Measurements from ENCODE around the gene CCNJ. TPM values are rescaled to one million over a fixed set of nuclear protein-coding genes. Genes with fewer than 3 reads are reported as not detected.

CCNJ gene
- total RNA-seq, 5 donors from 2014 or later (not counting 1 experiment from before 2014, with no cell fraction given): 5.6 to 6.1 (median 5.9) TPM

DNA sequence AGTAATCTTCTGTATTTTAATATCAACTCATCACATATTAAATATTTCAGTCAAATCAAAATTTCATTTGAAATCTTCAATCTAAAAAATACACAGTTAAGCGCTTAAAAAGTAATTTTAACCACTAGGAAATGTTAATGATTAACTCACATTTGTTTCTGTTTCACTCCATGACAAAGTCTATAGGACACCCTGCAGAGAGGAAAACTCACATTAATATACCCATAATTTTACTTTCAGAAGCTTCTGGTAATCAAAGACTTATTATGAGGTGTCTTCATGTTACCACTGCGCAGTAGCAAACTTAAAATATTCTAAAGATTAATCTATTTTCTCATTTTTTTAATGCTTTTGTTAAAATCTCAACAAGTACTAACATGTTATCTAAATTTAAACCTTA is 45.7 kb downstream of the CCNJ start:
- peaks cover 0 to 2% (median 0%) of the 10 kb centered on the region in 3 donors for H3K9me3 Mint-ChIP-seq
- peak overlapping the region in 1 of 2 donors; percentile 98 for H3K27ac Mint-ChIP-seq
- Histone ChIP-seq H3K4me1 (ENCODE audit: control insufficient read depth in 1 of 2, extremely low read depth in 1 of 2, insufficient read depth in 2 of 2, low read length in 2 of 2) (peaks cover 2 to 12% of the 10 kb centered on the region in 2 experiments), H3K27ac (ENCODE audit: low read length) (no peak overlapping the region), H3K4me3 (ENCODE audit: control insufficient read depth in 1 of 2, extremely low read depth in 1 of 2, low read length in 1 of 2) (no peak overlapping the region), H3K27me3 (replicated peaks in 1 of 2; ENCODE audit: control insufficient read depth in 2 of 2, extremely low read depth in 1 of 2, insufficient read depth in 2 of 2, low read length in 1 of 2) (peaks cover 6 to 12% of the 10 kb centered on the region in 2 experiments), H3K9me3 (no peaks in the 10 kb centered on the region), H3K36me3 (ENCODE audit: control insufficient read depth in 2 of 2, extremely low read depth in 1 of 2, insufficient read depth in 1 of 2, low read length in 1 of 2) (no peaks in the 10 kb centered on the region)
- ChIA-PET POLR2A (interaction anchor here (0.6 to 2.2 kb wide), 6 partner anchors 14 to 473 kb away, joined by 3 to 18 read pairs (median 4); partner anchors contain the start of gene ZNF518A (in 2 of the 2)), CTCF (interaction anchor here in 1 of 2 donors (1.0 to 2.3 kb wide), 2 partner anchors 41 to 396 kb away, joined by 3 to 9 read pairs; partner anchors contain the start of genes TCTN3 and ZNF518A)
- H3K4me1 Mint-ChIP-seq: peaks cover 11% of the 10 kb centered on the region in 3 donors
- 100% methylated on average over 1 of the region's 2 CpGs for WGBS (ENCODE audit: insufficient coverage)
- DNase-seq (no peak), ATAC-seq (replicated peaks in 1 of 4) (no peak)
- peaks cover 13% of the 10 kb centered on the region for H3K36me3 Mint-ChIP-seq
- peaks cover 23 to 27% of the 10 kb centered on the region in 2 donors for H3K27me3 Mint-ChIP-seq
- peak overlapping the region; percentile 92 to 97 (median 95) for H3K4me3 Mint-ChIP-seq

DNA sequence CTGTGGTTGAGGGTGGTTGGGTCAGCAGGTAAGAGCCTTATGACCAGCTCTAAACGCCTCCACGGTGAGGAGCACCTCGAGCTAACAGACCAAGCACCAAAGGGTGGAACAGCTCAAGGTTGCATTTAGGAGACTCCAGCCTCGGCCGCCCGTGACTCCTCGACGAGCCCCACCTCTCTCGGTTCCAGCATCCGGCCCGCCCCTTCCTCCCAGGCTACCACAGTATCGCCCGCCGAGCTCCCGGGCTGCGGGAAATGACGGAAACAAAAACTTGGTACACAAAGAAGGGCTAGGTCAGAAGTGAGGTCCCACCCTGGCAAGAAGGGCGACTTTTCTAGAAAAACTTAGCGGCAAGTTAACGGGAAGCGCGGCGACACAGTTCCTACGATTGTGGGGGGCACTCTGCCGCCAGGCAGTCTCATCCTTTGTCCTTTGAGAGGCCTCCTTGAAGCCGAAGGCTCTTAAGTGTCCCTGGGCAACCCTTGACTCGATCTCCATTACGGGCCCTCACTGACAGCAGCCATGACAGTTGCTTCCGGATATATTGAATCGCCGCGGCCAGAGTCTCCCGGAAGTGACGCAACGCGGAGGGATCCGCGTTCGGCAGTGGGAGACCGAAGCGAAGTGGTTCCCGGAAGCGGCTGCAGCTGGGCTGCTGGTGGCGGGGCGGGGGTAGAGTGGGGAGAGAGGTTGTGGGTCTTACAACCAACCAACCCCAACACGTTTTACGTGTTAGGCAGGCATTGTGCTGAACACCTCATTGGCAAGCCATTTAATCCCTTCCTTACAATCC is 46.5 kb downstream of the CCNJ start:
- Histone ChIP-seq H3K36me3 (ENCODE audit: control insufficient read depth in 2 of 2, extremely low read depth in 1 of 2, insufficient read depth in 1 of 2, low read length in 1 of 2) (no peaks in the 10 kb centered on the region), H3K27me3 (replicated peaks in 1 of 2; ENCODE audit: control insufficient read depth in 2 of 2, extremely low read depth in 1 of 2, insufficient read depth in 2 of 2, low read length in 1 of 2) (peaks cover 6 to 12% of the 10 kb centered on the region in 2 experiments), H3K4me1 (ENCODE audit: control insufficient read depth in 1 of 2, extremely low read depth in 1 of 2, insufficient read depth in 2 of 2, low read length in 2 of 2) (peaks cover 2 to 12% of the 10 kb centered on the region in 2 experiments), H3K27ac (ENCODE audit: low read length) (peak overlapping the region; percentile 98), H3K4me3 (ENCODE audit: control insufficient read depth in 1 of 2, extremely low read depth in 1 of 2, low read length in 1 of 2) (peak overlapping the region; percentile 90 to 97), H3K9me3 (no peaks in the 10 kb centered on the region)
- WGBS (ENCODE audit: insufficient coverage): 6% methylated on average over 28 of the region's 47 CpGs
- H3K36me3 Mint-ChIP-seq: peaks cover 8% of the 10 kb centered on the region
- peaks cover 0 to 2% (median 0%) of the 10 kb centered on the region in 3 donors for H3K9me3 Mint-ChIP-seq
- DNase-seq (peak; percentile 83 to 97 (median 90)), ATAC-seq (replicated peaks in 1 of 4) (peak; percentile 87 to 90 (median 88))
- peaks cover 29 to 32% of the 10 kb centered on the region in 2 donors for H3K27me3 Mint-ChIP-seq
- H3K27ac Mint-ChIP-seq: peak overlapping the region; percentile 97 to 98
- peaks cover 11% of the 10 kb centered on the region in 3 donors for H3K4me1 Mint-ChIP-seq
- ChIA-PET POLR2A (interaction anchor here (0.6 to 2.2 kb wide), 6 partner anchors 13 to 472 kb away, joined by 3 to 18 read pairs (median 4); partner anchors contain the start of gene ZNF518A (in 2 of the 2)), CTCF (interaction anchor here in 1 of 2 donors (0.9 to 2.3 kb wide), 3 partner anchors 40 to 396 kb away, joined by 3 to 9 read pairs (median 4); partner anchors contain the start of genes TCTN3 and ZNF518A)
- peak overlapping the region; percentile 92 to 97 (median 95) for H3K4me3 Mint-ChIP-seq

DNA sequence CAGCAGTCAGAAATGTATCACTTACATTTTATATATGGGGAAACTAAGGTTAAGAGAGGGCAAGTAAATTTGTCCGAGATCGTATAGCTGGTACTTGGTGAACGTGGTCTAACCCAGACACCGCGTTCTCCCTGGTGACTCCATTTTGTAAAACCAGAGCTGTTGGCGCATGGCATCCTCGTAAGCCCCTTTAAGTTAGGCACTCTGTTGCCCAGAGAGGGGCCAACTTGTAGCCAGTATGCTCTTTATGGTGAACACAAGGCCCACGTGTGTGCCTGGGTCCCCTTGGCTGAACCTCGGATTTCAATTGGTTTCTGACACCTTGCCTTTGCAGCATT is 47.0 kb downstream of the CCNJ start:
- H3K4me1 Mint-ChIP-seq: peaks cover 11% of the 10 kb centered on the region in 3 donors
- ChIA-PET POLR2A (interaction anchor here (1.9 to 2.2 kb wide), 2 partner anchors 39 to 40 kb away, joined by 13 to 18 read pairs; partner anchors contain the start of gene ZNF518A (in 2 of the 2)), CTCF (interaction anchor here in 1 of 2 donors (0.9 kb wide), 1 partner anchor 39 kb away, joined by 4 read pairs; the partner anchor contains the start of gene ZNF518A)
- peaks cover 2 to 12% of the 10 kb centered on the region in 2 experiments for H3K4me1 ChIP-seq (ENCODE audit: control insufficient read depth in 1 of 2, extremely low read depth in 1 of 2, insufficient read depth in 2 of 2, low read length in 2 of 2)
- H3K27ac ChIP-seq (ENCODE audit: low read length): peak overlapping the region; percentile 98
- peaks cover 6 to 12% of the 10 kb centered on the region in 2 experiments for H3K27me3 ChIP-seq (replicated peaks in 1 of 2; ENCODE audit: control insufficient read depth in 2 of 2, extremely low read depth in 1 of 2, insufficient read depth in 2 of 2, low read length in 1 of 2)
- H3K9me3 ChIP-seq: no peaks in the 10 kb centered on the region
- peaks cover 34 to 37% of the 10 kb centered on the region in 2 donors for H3K27me3 Mint-ChIP-seq
- H3K36me3 Mint-ChIP-seq: peaks cover 4% of the 10 kb centered on the region
- ATAC-seq (replicated peaks in 1 of 4) (no peak), DNase-seq (peak in 3 of 35 experiments; percentile 0 to 6 (median 2))
- H3K4me3 ChIP-seq (ENCODE audit: control insufficient read depth in 1 of 2, extremely low read depth in 1 of 2, low read length in 1 of 2): peak overlapping the region; percentile 90 to 97
- peak overlapping the region; percentile 92 to 97 (median 95) for H3K4me3 Mint-ChIP-seq
- no peaks in the 10 kb centered on the region for H3K36me3 ChIP-seq (ENCODE audit: control insufficient read depth in 2 of 2, extremely low read depth in 1 of 2, insufficient read depth in 1 of 2, low read length in 1 of 2)
- peak overlapping the region; percentile 97 to 98 for H3K27ac Mint-ChIP-seq
- 79% methylated on average over 9 of the region's 9 CpGs for WGBS (ENCODE audit: insufficient coverage)
- peaks cover 0 to 2% (median 0%) of the 10 kb centered on the region in 3 donors for H3K9me3 Mint-ChIP-seq

DNA sequence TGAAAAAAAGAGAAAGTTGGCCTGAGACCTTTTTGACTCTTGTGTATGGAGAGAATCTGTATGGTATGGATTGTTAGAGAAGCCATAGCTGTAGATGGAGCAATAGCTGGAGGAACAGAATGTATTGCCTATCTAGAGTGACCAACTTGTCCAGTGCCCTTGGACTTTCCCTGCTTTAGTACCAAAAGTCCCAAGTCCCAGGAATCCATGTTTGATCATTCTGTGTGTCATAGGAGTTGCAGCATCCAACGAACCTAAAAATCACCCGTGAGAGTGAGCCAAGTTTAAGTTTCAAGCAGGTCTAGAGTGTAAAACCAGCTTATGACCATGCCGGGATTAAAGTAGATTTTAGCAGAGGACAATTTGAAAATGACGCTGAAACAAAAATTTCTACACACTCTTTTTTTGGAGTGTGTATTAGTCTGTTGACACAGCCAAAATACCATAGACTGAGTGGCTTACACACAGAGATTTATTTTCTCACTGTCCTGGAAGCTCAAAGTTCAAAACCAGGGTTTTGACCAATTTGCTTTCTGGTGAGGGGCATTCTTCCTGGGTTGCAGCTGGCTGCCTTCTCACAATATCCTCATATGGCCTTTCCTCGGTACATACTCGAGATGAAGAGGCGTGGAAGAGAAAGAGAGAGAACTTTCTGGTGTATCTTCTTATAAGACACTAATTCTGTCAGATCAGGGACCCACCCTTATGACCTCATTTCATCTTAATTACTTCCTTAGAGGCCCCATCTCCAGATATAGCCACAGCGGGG is 49.8 kb downstream of the CCNJ start:
- Mint-ChIP-seq H3K36me3 (peaks cover 3% of the 10 kb centered on the region), H3K4me3 (no peak overlapping the region), H3K27ac (no peak overlapping the region), H3K27me3 (peaks cover 56 to 60% of the 10 kb centered on the region in 2 donors), H3K4me1 (peaks cover 11% of the 10 kb centered on the region in 3 donors), H3K9me3 (peaks cover 2 to 7% (median 3%) of the 10 kb centered on the region in 3 donors)
- 80% methylated on average over 1 of the region's 8 CpGs for WGBS (ENCODE audit: insufficient coverage)
- Histone ChIP-seq H3K27ac (ENCODE audit: low read length) (no peak overlapping the region), H3K27me3 (replicated peaks in 1 of 2; ENCODE audit: control insufficient read depth in 2 of 2, extremely low read depth in 1 of 2, insufficient read depth in 2 of 2, low read length in 1 of 2) (peaks cover 13 to 15% of the 10 kb centered on the region in 2 experiments), H3K4me1 (ENCODE audit: control insufficient read depth in 1 of 2, extremely low read depth in 1 of 2, insufficient read depth in 2 of 2, low read length in 2 of 2) (peaks cover 2 to 12% of the 10 kb centered on the region in 2 experiments), H3K36me3 (ENCODE audit: control insufficient read depth in 2 of 2, extremely low read depth in 1 of 2, insufficient read depth in 1 of 2, low read length in 1 of 2) (no peaks in the 10 kb centered on the region), H3K4me3 (ENCODE audit: control insufficient read depth in 1 of 2, extremely low read depth in 1 of 2, low read length in 1 of 2) (no peak overlapping the region), H3K9me3 (no peaks in the 10 kb centered on the region)
- ChIA-PET CTCF (no interaction called here), POLR2A (interaction anchor here in 1 of 2 donors (0.5 kb wide), 1 partner anchor 13 kb away, joined by 4 read pairs; no protein-coding TSS in a partner anchor)
- ATAC-seq (replicated peaks in 1 of 4): no peak
- DNase-seq: no peak

DNA sequence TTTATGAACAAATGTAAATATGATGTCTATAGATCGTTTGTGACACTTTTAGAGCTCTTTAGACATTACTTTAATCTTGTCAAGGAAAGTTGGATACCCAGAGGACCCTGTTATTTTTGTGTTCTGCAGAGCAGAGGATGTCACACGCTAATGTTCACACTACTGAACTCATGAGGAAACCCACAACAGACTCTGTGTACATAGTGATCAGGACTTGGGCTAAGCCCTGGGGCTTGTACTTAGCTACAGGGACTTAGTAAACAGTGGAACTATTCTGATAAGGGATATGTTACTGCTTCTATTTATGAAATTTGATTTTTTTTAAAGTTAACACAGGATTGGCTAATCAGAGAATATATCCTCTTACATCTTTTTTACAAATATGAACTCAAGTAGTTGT is 50.6 kb downstream of the CCNJ start:
- CTCF ChIA-PET: interaction anchor here in 1 of 2 donors (0.5 kb wide), 1 partner anchor 482 kb away, joined by 5 read pairs; no protein-coding TSS in a partner anchor
- DNase-seq (no peak), ATAC-seq (replicated peaks in 1 of 4) (no peak)
- H3K4me1 ChIP-seq (ENCODE audit: control insufficient read depth in 1 of 2, extremely low read depth in 1 of 2, insufficient read depth in 2 of 2, low read length in 2 of 2): peaks cover 1 to 12% of the 10 kb centered on the region in 2 experiments
- WGBS (ENCODE audit: insufficient coverage): no CpG with 5 or more reads among the region's 2 CpGs
- Mint-ChIP-seq H3K9me3 (peaks cover 2 to 7% (median 3%) of the 10 kb centered on the region in 3 donors), H3K27ac (no peak overlapping the region), H3K27me3 (peaks cover 59 to 65% of the 10 kb centered on the region in 2 donors), H3K36me3 (peaks cover 3% of the 10 kb centered on the region), H3K4me1 (peaks cover 11% of the 10 kb centered on the region in 3 donors), H3K4me3 (no peak overlapping the region)
- no peaks in the 10 kb centered on the region for H3K36me3 ChIP-seq (ENCODE audit: control insufficient read depth in 2 of 2, extremely low read depth in 1 of 2, insufficient read depth in 1 of 2, low read length in 1 of 2)
- H3K9me3 ChIP-seq: no peaks in the 10 kb centered on the region
- no peak overlapping the region for H3K4me3 ChIP-seq (ENCODE audit: control insufficient read depth in 1 of 2, extremely low read depth in 1 of 2, low read length in 1 of 2)
- H3K27me3 ChIP-seq (replicated peaks in 1 of 2; ENCODE audit: control insufficient read depth in 2 of 2, extremely low read depth in 1 of 2, insufficient read depth in 2 of 2, low read length in 1 of 2): peaks cover 15 to 19% of the 10 kb centered on the region in 2 experiments
- POLR2A ChIA-PET: no interaction called here
- H3K27ac ChIP-seq (ENCODE audit: low read length): no peak overlapping the region

Data from T-cell (primary cell).